SK-N-SH (cell line): ENCODE data around the gene NCAPH2. TPM values are rescaled to one million over a fixed set of nuclear protein-coding genes. Genes with fewer than 3 reads are reported as not detected.

Source experiments
- CTCF ChIA-PET: fragments of 300-600, 350-600 bp; formaldehyde crosslinking; extraction: SDS; loops from one replicate; lab custom pipeline; 2021; lab: Yijun Ruan, JAX
- POLR2A ChIA-PET: fragments of 350-600 bp; sonication (Branson Sonifier 250); formaldehyde crosslinking; extraction: SDS; loops from one replicate; lab custom pipeline; 2020; ENCODE audit warnings: antibody characterized with exemption, inconsistent platforms; lab: Yijun Ruan, JAX
- DNase-seq: peaks from one replicate; pipeline ENCODE4 v3.0.0; 2012
- H2AFZ ChIP-seq: fragments of 200-600 bp; sonication (generic); 2 replicates; pipeline ENCODE4 v1.8.1; 2016; ENCODE audit warnings: antibody characterized with exemption, mild to moderate bottlenecking, low read depth
- H3F3A ChIP-seq: fragments of 200-600 bp; sonication (generic); replicated peaks from 2 replicates; pipeline ENCODE3; 2016; ENCODE audit warnings: antibody characterized with exemption, mild to moderate bottlenecking; ENCODE audit not compliant: insufficient read depth
- H3K27ac ChIP-seq, 2 experiments: fragments of 200-500 bp in 1 of 2; fragments of 200-600 bp in 1 of 2; sonication (Bioruptor generic) in 1 of 2; sonication (generic), shearing (Covaris generic) in 1 of 2; 2 replicates each; pipeline versions ENCODE4 v1.5.1 to v1.6.1; 2014 to 2016; ENCODE audit warnings: low read depth in 2 of 2, inconsistent platforms in 1 of 2, low read length in 1 of 2, mild to moderate bottlenecking in 1 of 2, mixed read lengths in 1 of 2
- H3K27me3 ChIP-seq: fragments of 200-600 bp; sonication (generic), shearing (Covaris generic); 2 replicates; pipeline ENCODE4 v1.6.1; 2016; ENCODE audit warnings: mixed run types; ENCODE audit not compliant: insufficient read depth
- H3K36me3 ChIP-seq, 2 experiments: fragments of 200-500 bp in 1 of 2; fragments of 200-600 bp in 1 of 2; sonication (Bioruptor generic) in 1 of 2; sonication (generic) in 1 of 2; replicated peaks in 1 of 2; 2 replicates each; pipeline versions ENCODE3 to v1.5.1; 2014 to 2016; ENCODE audit warnings: low read length in 1 of 2, mild to moderate bottlenecking in 1 of 2; ENCODE audit not compliant: insufficient read depth in 2 of 2, control insufficient read depth in 1 of 2
- H3K4me1 ChIP-seq, 2 experiments: fragments of 200-500 bp in 1 of 2; fragments of 200-600 bp in 1 of 2; sonication (Bioruptor generic) in 1 of 2; sonication (generic), shearing (Covaris generic) in 1 of 2; 2 replicates each; pipeline versions ENCODE4 v1.5.1 to v1.6.1; 2014 to 2016; ENCODE audit warnings: low read depth in 1 of 2, low read length in 1 of 2, mixed run types in 1 of 2; ENCODE audit not compliant: insufficient read depth in 2 of 2, control insufficient read depth in 1 of 2
- H3K4me2 ChIP-seq: fragments of 200-600 bp; sonication (generic), shearing (Covaris generic); 2 replicates; pipeline ENCODE4 v1.6.1; 2017; ENCODE audit warnings: mixed run types
- H3K4me3 ChIP-seq, 2 experiments: fragments of 200-500 bp in 1 of 2; fragments of 200-600 bp in 1 of 2; sonication (Bioruptor generic) in 1 of 2; sonication (generic), shearing (Covaris generic) in 1 of 2; 2 replicates each; pipeline versions ENCODE4 v1.5.1 to v1.8.1; 2014 to 2016; ENCODE audit warnings: low read depth in 2 of 2, inconsistent platforms in 1 of 2, low read length in 1 of 2, mild to moderate bottlenecking in 1 of 2, mixed read lengths in 1 of 2, moderate library complexity in 1 of 2
- H3K79me2 ChIP-seq: fragments of 200-600 bp; sonication (generic); 2 replicates; pipeline ENCODE4 v1.8.1; 2017; ENCODE audit warnings: mild to moderate bottlenecking; ENCODE audit not compliant: insufficient read depth
- H3K9ac ChIP-seq: fragments of 200-600 bp; sonication (generic); 2 replicates; pipeline ENCODE4 v1.6.1; 2017; ENCODE audit warnings: mixed run types
- H3K9me2 ChIP-seq: fragments of 200-600 bp; sonication (generic); 2 replicates; pipeline ENCODE4 v1.6.1; 2017; ENCODE audit warnings: mixed run types
- H3K9me3 ChIP-seq: fragments of 200-600 bp; sonication (generic); 2 replicates; pipeline ENCODE4 v1.6.1; 2017; ENCODE audit warnings: mixed run types, mild to moderate bottlenecking, moderate library complexity
- H4K20me1 ChIP-seq: fragments of 200-600 bp; sonication (generic); 2 replicates; pipeline ENCODE4 v1.6.1; 2017; ENCODE audit warnings: mild to moderate bottlenecking, mixed run types; ENCODE audit not compliant: insufficient read depth
- CHD2 ChIP-seq: fragments of 150-350 bp; IDR thresholded peaks from 2 replicates; pipeline ENCODE4 v1.6.1; 2018; ENCODE audit warnings: low read length; ENCODE audit not compliant: partially characterized antibody
- ELF1 ChIP-seq: IDR thresholded peaks from 2 replicates; pipeline ENCODE4 v1.4.0; 2012
- EP300 ChIP-seq, 2 experiments: IDR thresholded peaks; 2 replicates each; pipeline versions ENCODE4 v1.4.0 to v1.6.1; 2012; ENCODE audit warnings: borderline replicate concordance in 1 of 2, low read depth in 1 of 2, low read length in 1 of 2
- EZH2phosphoT487 ChIP-seq: fragments of 200-600 bp; sonication (generic); IDR thresholded peaks from 2 replicates; pipeline ENCODE4 v1.6.1; 2017; ENCODE audit warnings: low read depth, mixed run types, mild to moderate bottlenecking, antibody characterized with exemption, moderate library complexity, borderline replicate concordance
- FOXM1 ChIP-seq: IDR thresholded peaks from 2 replicates; pipeline ENCODE4 v1.4.0; 2012; ENCODE audit warnings: low read depth, mild to moderate bottlenecking
- GABPA ChIP-seq: IDR thresholded peaks from 2 replicates; pipeline ENCODE4 v1.4.0; 2012; ENCODE audit warnings: low read depth, mild to moderate bottlenecking
- NFIC ChIP-seq: IDR thresholded peaks from 2 replicates; pipeline ENCODE4 v1.4.0; 2012; ENCODE audit warnings: borderline replicate concordance
- POLR2AphosphoS5 ChIP-seq: IDR thresholded peaks from 2 replicates; pipeline ENCODE4 v1.6.1; 2012; ENCODE audit warnings: low read depth, low read length
- RAD21 ChIP-seq: IDR thresholded peaks from 2 replicates; pipeline ENCODE4 v1.6.1; 2012; ENCODE audit warnings: mild to moderate bottlenecking, low read length
- RCOR1 ChIP-seq: fragments of 150-350 bp; IDR thresholded peaks from 2 replicates; pipeline ENCODE4 v1.6.1; 2017; ENCODE audit warnings: antibody characterized with exemption, low read length
- REST ChIP-seq: IDR thresholded peaks from 2 replicates; pipeline ENCODE4 v1.6.1; 2012; ENCODE audit warnings: mild to moderate bottlenecking, low read depth, low read length, moderate library complexity
- RFX5 ChIP-seq: IDR thresholded peaks from 2 replicates; pipeline ENCODE4 v1.6.1; 2012; ENCODE audit warnings: mild to moderate bottlenecking, improper control_type of control experiment, low read length
- SMC3 ChIP-seq: IDR thresholded peaks from 2 replicates; pipeline ENCODE4 v1.6.1; 2012; ENCODE audit warnings: low read depth, low read length, improper control_type of control experiment
- USF2 ChIP-seq: fragments of 150-350 bp; IDR thresholded peaks from 2 replicates; pipeline ENCODE4 v1.6.1; 2017; ENCODE audit warnings: antibody characterized with exemption, low read length, low read depth, borderline replicate concordance
- YY1 ChIP-seq: IDR thresholded peaks from 2 replicates; pipeline ENCODE4 v1.4.0; 2012; ENCODE audit warnings: low read depth, mild to moderate bottlenecking
- WGBS: methylation state at CpG from one replicate; pipeline ENCODE4 v1.1.6; 2017; ENCODE audit warnings: low lambda C conversion rate; 5-methylcytosine and 5-hydroxymethylcytosine counted together
- polyA plus RNA-seq, 3 experiments: library from polyadenylated mRNA; depleted of rRNA; stranded (reverse); fragments of >200 nt; gene quantifications; 2 replicates each; pipeline ENCODE4 v1.2.3, GENCODE V29; 2012
- TF ChIP-seq, protein P1 (sequence below): fragments of 200-600 bp; sonication (generic); IDR thresholded peaks from 2 replicates; pipeline ENCODE4 v1.6.1; 2017; ENCODE audit warnings: antibody characterized with exemption, mild to moderate bottlenecking, moderate library complexity
- TF ChIP-seq, protein P2 (sequence below): IDR thresholded peaks from 2 replicates; pipeline ENCODE4 v1.4.0; 2012; ENCODE audit warnings: low read depth

NCAPH2 gene
- polyA plus RNA-seq, 1 of the 3 experiments (the other 2 are of a cell fraction), result 22.4 TPM

DNA sequence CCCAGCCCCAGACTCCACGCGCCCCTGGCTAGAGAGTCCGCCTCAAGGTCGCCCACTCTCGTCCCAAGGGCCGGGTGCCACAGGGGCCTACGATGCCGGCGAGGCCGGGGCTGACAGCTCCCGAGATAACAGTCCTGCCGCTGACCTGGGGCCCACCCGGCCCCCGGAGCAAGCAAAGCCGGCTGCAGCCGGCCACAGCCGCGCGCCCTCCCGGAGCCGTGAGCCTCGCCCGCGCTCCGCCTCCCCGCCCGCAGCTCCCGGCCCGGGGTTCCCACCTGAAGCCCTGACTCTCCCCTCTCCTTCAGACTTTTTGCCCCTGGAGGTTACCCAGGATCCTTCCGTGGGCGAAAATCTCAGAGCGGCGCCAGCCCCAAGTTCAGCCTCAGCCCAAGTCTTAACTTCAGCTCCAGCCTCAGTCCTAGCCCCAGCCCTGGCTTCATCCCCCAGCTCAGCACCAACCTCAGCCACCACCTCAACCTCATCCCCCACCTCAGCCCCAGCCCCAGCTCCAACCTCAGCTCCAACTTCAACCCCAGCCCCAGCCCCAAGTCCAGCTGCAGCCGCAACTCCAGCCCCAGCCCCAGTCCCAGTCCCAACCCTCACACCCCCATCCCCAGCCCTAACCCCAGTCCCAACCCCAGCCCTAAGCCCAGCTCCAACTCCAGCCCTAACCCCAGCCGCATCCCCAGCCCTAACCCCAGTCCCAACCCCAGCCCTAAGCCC is 39.4 kb downstream of the NCAPH2 start:
- TF ChIP-seq REST (no peak), FOXM1 (no peak), RCOR1 (no peak), YY1 (no peak), RAD21 (no peak), EZH2phosphoT487 (no peak), GABPA (no peak), RFX5 (no peak), EP300 (IDR thresholded peaks at IDR 0.05; ENCODE audit: borderline replicate concordance in 1 of 2, low read depth in 1 of 2, low read length in 1 of 2) (no peak), POLR2AphosphoS5 (no peak), SMC3 (no peak), USF2 (no peak), NFIC (no peak), CHD2 (no peak), ELF1 (no peak)
- TF ChIP-seq, protein P1, sequence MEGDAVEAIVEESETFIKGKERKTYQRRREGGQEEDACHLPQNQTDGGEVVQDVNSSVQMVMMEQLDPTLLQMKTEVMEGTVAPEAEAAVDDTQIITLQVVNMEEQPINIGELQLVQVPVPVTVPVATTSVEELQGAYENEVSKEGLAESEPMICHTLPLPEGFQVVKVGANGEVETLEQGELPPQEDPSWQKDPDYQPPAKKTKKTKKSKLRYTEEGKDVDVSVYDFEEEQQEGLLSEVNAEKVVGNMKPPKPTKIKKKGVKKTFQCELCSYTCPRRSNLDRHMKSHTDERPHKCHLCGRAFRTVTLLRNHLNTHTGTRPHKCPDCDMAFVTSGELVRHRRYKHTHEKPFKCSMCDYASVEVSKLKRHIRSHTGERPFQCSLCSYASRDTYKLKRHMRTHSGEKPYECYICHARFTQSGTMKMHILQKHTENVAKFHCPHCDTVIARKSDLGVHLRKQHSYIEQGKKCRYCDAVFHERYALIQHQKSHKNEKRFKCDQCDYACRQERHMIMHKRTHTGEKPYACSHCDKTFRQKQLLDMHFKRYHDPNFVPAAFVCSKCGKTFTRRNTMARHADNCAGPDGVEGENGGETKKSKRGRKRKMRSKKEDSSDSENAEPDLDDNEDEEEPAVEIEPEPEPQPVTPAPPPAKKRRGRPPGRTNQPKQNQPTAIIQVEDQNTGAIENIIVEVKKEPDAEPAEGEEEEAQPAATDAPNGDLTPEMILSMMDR, result no peak
- TF ChIP-seq, protein P2, sequence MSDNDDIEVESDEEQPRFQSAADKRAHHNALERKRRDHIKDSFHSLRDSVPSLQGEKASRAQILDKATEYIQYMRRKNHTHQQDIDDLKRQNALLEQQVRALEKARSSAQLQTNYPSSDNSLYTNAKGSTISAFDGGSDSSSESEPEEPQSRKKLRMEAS, result no peak
- 92% methylated on average over 15 of the region's 35 CpGs for WGBS
- H3K9me3 ChIP-seq, result no peaks in the 10 kb centered on the region
- no peak overlapping the region for H2AFZ ChIP-seq
- DNase-seq, result peak; percentile 42
- POLR2A ChIA-PET, result no interaction called here
- H3K36me3 ChIP-seq, result no peaks in the 10 kb centered on the region
- H3K9ac ChIP-seq, result no peak overlapping the region
- no peaks in the 10 kb centered on the region for H3F3A ChIP-seq
- H3K9me2 ChIP-seq, result no peaks in the 10 kb centered on the region
- no peaks in the 10 kb centered on the region for H4K20me1 ChIP-seq
- CTCF ChIA-PET, result interaction anchor here (1.5 to 4.9 kb wide), 3 partner anchors 16 to 73 kb away, joined by 4 to 31 read pairs (median 11); partner anchors contain the start of gene SYCE3
- H3K4me1 ChIP-seq, result peaks cover 0 to 9% of the 10 kb centered on the region in 2 experiments; a peak in 1 of 4 replicates
- no peak overlapping the region for H3K4me3 ChIP-seq
- H3K27ac ChIP-seq, result no peak overlapping the region
- H3K79me2 ChIP-seq, result no peaks in the 10 kb centered on the region
- no peaks in the 10 kb centered on the region for H3K27me3 ChIP-seq
- no peak overlapping the region for H3K4me2 ChIP-seq
